Endothelial cell of umbilical vein (primary cell): ENCODE data around the gene NF2.
"Not testable (repeated sequence)": the region's sequence is repeated elsewhere in the genome, so short reads cannot be mapped to it uniquely, and the experiment has no call there.

ENCODE experiments used
- CTCF ChIP-seq, 2 donors: IDR thresholded peaks; 1 replicate in 1 of 2; 2 replicates in 1 of 2; pipeline ENCODE4 v1.5.1; 2011; ENCODE audit warnings: low read length in 2 of 2, mild to moderate bottlenecking in 2 of 2, moderate library complexity in 2 of 2, control low read depth in 1 of 2, inconsistent platforms in 1 of 2, low read depth in 1 of 2; ENCODE audit not compliant: insufficient read depth in 1 of 2; ENCODE audit errors: extremely low read depth in 1 of 2
- JUN ChIP-seq: IDR thresholded peaks from 2 replicates; pipeline ENCODE4 v1.6.1; 2011; ENCODE audit warnings: borderline replicate concordance, low read depth; ENCODE audit not compliant: insufficient read length, insufficient read depth

- TF ChIP-seq CTCF (IDR thresholded peaks at IDR 0.05; ENCODE audit: extremely low read depth in 1 of 2, insufficient read depth in 1 of 2, low read depth in 1 of 2, low read length in 2 of 2); JUN: not testable (repeated sequence)
These were observed 5.4 kb upstream of the NF2 start for GRCh38 chr22:29597871-29598683.
